HepG2 (cell line): ENCODE results near the gene NUP93. TPM values are rescaled to one million over a fixed set of nuclear protein-coding genes. Genes with fewer than 3 reads are reported as not detected.

ENCODE experiments used
- AKAP8 ChIP-seq: sonication (generic); formaldehyde crosslinking; IDR thresholded peaks from 2 replicates; pipeline ENCODE4 v1.5.1; 2020; ENCODE audit warnings: mild to moderate bottlenecking, missing genetic modification reagents
- CC2D1A ChIP-seq: sonication (generic); formaldehyde crosslinking; IDR thresholded peaks from 2 replicates; pipeline ENCODE4 v1.8.1; 2023; ENCODE audit warnings: mild to moderate bottlenecking, missing genetic modification reagents
- KAT7 ChIP-seq: IDR thresholded peaks from 2 replicates; pipeline ENCODE4 v1.6.1; 2018; ENCODE audit warnings: borderline replicate concordance, missing compliant biosample characterization
- NCOA2 ChIP-seq: sonication (generic); formaldehyde crosslinking; IDR thresholded peaks from 2 replicates; pipeline ENCODE4 v1.8.0; 2022; ENCODE audit warnings: inconsistent platforms
- PAWR ChIP-seq: sonication (generic); formaldehyde crosslinking; IDR thresholded peaks from 2 replicates; pipeline ENCODE4 v1.4.0; 2020; ENCODE audit warnings: missing genetic modification reagents, mild to moderate bottlenecking, borderline replicate concordance
- PITX1 ChIP-seq: sonication (generic); formaldehyde crosslinking; IDR thresholded peaks from 2 replicates; pipeline ENCODE4 v1.5.1; 2020; ENCODE audit warnings: mild to moderate bottlenecking, missing genetic modification reagents
- RAD51 ChIP-seq: fragments of 450-650 bp; IDR thresholded peaks from 2 replicates; pipeline ENCODE4 v1.6.1; 2016; ENCODE audit warnings: borderline replicate concordance
- RCOR2 ChIP-seq: IDR thresholded peaks from 2 replicates; pipeline ENCODE4 v1.6.1; 2016; ENCODE audit warnings: missing biosample characterization, missing genetic modification reagents
- RERE ChIP-seq: IDR thresholded peaks from 2 replicates; pipeline ENCODE4 v1.6.1; 2016; ENCODE audit warnings: low read depth, missing genetic modification reagents, missing compliant biosample characterization
- RORA ChIP-seq: sonication (generic); formaldehyde crosslinking; IDR thresholded peaks from 2 replicates; pipeline ENCODE4 v1.5.0; 2020; ENCODE audit warnings: mild to moderate bottlenecking, missing genetic modification reagents, moderate library complexity
- U2AF2 ChIP-seq: fragments of 200-400 bp; formaldehyde crosslinking; IDR thresholded peaks from 2 replicates; pipeline ENCODE4 v1.6.1; 2017; ENCODE audit warnings: low read depth, mild to moderate bottlenecking, low read length
- ZNF282 ChIP-seq: fragments of 450-650 bp; IDR thresholded peaks from 2 replicates; pipeline ENCODE4 v1.6.1; 2018; ENCODE audit not compliant: partially characterized antibody
- ZNF350 ChIP-seq: sonication (generic); formaldehyde crosslinking; IDR thresholded peaks from 2 replicates; pipeline ENCODE4 v1.4.0; 2020; ENCODE audit warnings: mild to moderate bottlenecking, low read depth, missing genetic modification reagents, borderline replicate concordance
- ZNF691 ChIP-seq: sonication (generic); formaldehyde crosslinking; IDR thresholded peaks from 2 replicates; pipeline ENCODE4 v1.4.0; 2020; ENCODE audit warnings: missing genetic modification reagents, low read depth, mild to moderate bottlenecking, borderline replicate concordance
- ZSCAN20 ChIP-seq: sonication (generic); formaldehyde crosslinking; IDR thresholded peaks from 2 replicates; pipeline ENCODE4 v1.4.0; 2020; ENCODE audit warnings: missing genetic modification reagents, mild to moderate bottlenecking, borderline replicate concordance
- polyA plus RNA-seq, 8 experiments: library from polyadenylated mRNA; depleted of rRNA in 3 of 8; stranded (reverse) in 7 of 8; unstranded in 1 of 8; fragments of >200 nt; fragmentation: Illumina TruSeq in 4 of 8; extraction: Trizol in 4 of 8; gene quantifications; 2 replicates each; pipeline versions ENCODE4 v1.2.1 to v1.2.3, GENCODE V29; 2011 to 2016; ENCODE audit warnings: low read depth in 4 of 8, missing spikeins in 1 of 8, mixed read lengths in 1 of 8; ENCODE audit not compliant: insufficient read depth in 1 of 8
- total RNA-seq, 5 experiments: library from RNA; depleted of rRNA; stranded (reverse); fragments of >200 nt; fragmentation: Illumina TruSeq; extraction: Trizol; gene quantifications; 2 replicates each; pipeline ENCODE4 v1.2.3, GENCODE V29; 2016; ENCODE audit warnings: low read depth in 1 of 5

The NUP93 gene
- total and polyA plus RNA-seq, 2 of the 13 experiments (the other 11 are each of a cell fraction or from before 2014, with no cell fraction given): 58.5 to 140 TPM

- TF ChIP-seq RERE (CRISPR knock-in tag) (no peak), KAT7 (CRISPR knock-in tag) (peak; percentile 78; the same call in 1 of the 2 replicates), ZNF691 (CRISPR knock-in tag) (no peak; the same call in 1 of the 2 replicates), RCOR2 (CRISPR knock-in tag) (no peak), U2AF2 (no peak), PITX1 (CRISPR knock-in tag) (peak; percentile 69; the same call in 1 of the 2 replicates), ZSCAN20 (peak; percentile 58; the same call in 1 of the 2 replicates), ZNF350 (CRISPR knock-in tag) (peak; percentile 71), NCOA2 (CRISPR knock-in tag) (0 out of 2 replicates have a peak, but pooled peaks have one; percentile 40), PAWR (CRISPR knock-in tag) (no peak), RORA (CRISPR knock-in tag) (no peak), AKAP8 (CRISPR knock-in tag) (peak; percentile 84; the same call in 1 of the 2 replicates), ZNF282 (no peak), RAD51 (no peak), CC2D1A (CRISPR knock-in tag) (peak; percentile 88; the same call in 1 of the 2 replicates)
These were observed 47.8 kb upstream of the NUP93 start, which contains the start of gene MT1X (continued) for GRCh38 chr16:56681939-56682702.
